H1 (cell line): Measurements from ENCODE around the gene TXNRD2. TPM values are rescaled to one million over a fixed set of nuclear protein-coding genes. Genes with fewer than 3 reads are reported as not detected.

Source experiments
- CTCF ChIA-PET: fragments of 300-600 bp; sonication (Branson Sonifier 250); formaldehyde crosslinking; loops from one replicate; lab custom pipeline; 2021; ENCODE audit not compliant: partially characterized antibody; lab: Charles Lee
- POLR2A ChIA-PET: fragments of 300-600 bp; sonication (Branson Sonifier 250); formaldehyde crosslinking; loops from one replicate; lab custom pipeline; 2021; ENCODE audit warnings: inconsistent platforms; ENCODE audit not compliant: partially characterized antibody; lab: Charles Lee
- DNase-seq, 2 experiments: peaks; one replicate each; pipeline versions ENCODE4 v3.0.0 to v3.0.0-alpha.2; 2010 to 2022; ENCODE audit warnings: low spot score in 2 of 2, low read depth in 1 of 2, mixed read lengths in 1 of 2
- FAIRE-seq: peaks from 2 replicates; lab custom pipeline; 2011; peaks lifted over from hg19 to GRCh38; lab: Jason Lieb, UNC
- H2AFZ ChIP-seq: 2 replicates; pipeline ENCODE4 v1.8.1; 2012; ENCODE audit warnings: low read length, inconsistent platforms
- H2AK5ac ChIP-seq: 2 replicates; pipeline ENCODE4 v1.6.1; 2013; ENCODE audit warnings: low read depth, low read length
- H2BK120ac ChIP-seq: replicated peaks from 2 replicates; pipeline ENCODE3; 2013; ENCODE audit warnings: low read depth, low read length, inconsistent platforms
- H2BK12ac ChIP-seq: 2 replicates; pipeline ENCODE4 v1.6.1; 2013; ENCODE audit warnings: low read depth, low read length
- H2BK15ac ChIP-seq: 2 replicates; pipeline ENCODE4 v1.6.1; 2013; ENCODE audit warnings: low read length
- H2BK20ac ChIP-seq: 2 replicates; pipeline ENCODE4 v1.6.1; 2013; ENCODE audit warnings: low read length
- H2BK5ac ChIP-seq: 2 replicates; pipeline ENCODE4 v1.6.1; 2013; ENCODE audit warnings: low read depth, low read length
- H3K14ac ChIP-seq: 2 replicates; pipeline ENCODE4 v1.6.1; 2013; ENCODE audit warnings: inconsistent platforms; ENCODE audit not compliant: insufficient read length
- H3K18ac ChIP-seq: 2 replicates; pipeline ENCODE4 v1.6.1; 2013; ENCODE audit warnings: low read length; ENCODE audit errors: extremely low read depth
- H3K23ac ChIP-seq: 2 replicates; pipeline ENCODE4 v1.6.1; 2013; ENCODE audit warnings: inconsistent platforms; ENCODE audit not compliant: insufficient read length
- H3K23me2 ChIP-seq: 2 replicates; pipeline ENCODE4 v1.6.1; 2013; ENCODE audit warnings: low read depth, low read length
- H3K27ac ChIP-seq: 2 replicates; pipeline ENCODE4 v1.6.1; 2011; ENCODE audit warnings: low read depth, low read length, inconsistent platforms
- H3K27me3 ChIP-seq, 4 experiments: replicated peaks in 1 of 4; 1 replicate in 1 of 4; 2 replicates in 3 of 4; pipeline versions ENCODE4 v1.6.1 to v1.8.1; 2011 to 2013; ENCODE audit warnings: low read length in 3 of 4, mild to moderate bottlenecking in 3 of 4, inconsistent platforms in 2 of 4, mixed read lengths in 2 of 4, moderate library complexity in 1 of 4; ENCODE audit not compliant: control insufficient read depth in 3 of 4, insufficient read depth in 3 of 4; ENCODE audit errors: extremely low read depth in 1 of 4
- H3K36me3 ChIP-seq, 4 experiments: 2 replicates each; pipeline versions ENCODE4 v1.6.1 to v1.8.1; 2011 to 2013; ENCODE audit warnings: mild to moderate bottlenecking in 4 of 4, low read length in 3 of 4, moderate library complexity in 2 of 4, control low read depth in 1 of 4, inconsistent platforms in 1 of 4; ENCODE audit not compliant: insufficient read depth in 4 of 4, control insufficient read depth in 2 of 4
- H3K4ac ChIP-seq: replicated peaks from 2 replicates; pipeline ENCODE3; 2013; ENCODE audit warnings: low read length, low read depth, mixed read lengths, inconsistent platforms; ENCODE audit not compliant: insufficient read length
- H3K4me1 ChIP-seq, 4 experiments: replicated peaks in 1 of 4; 1 replicate in 1 of 4; 2 replicates in 3 of 4; pipeline versions ENCODE4 v1.6.1 to v1.8.1; 2011 to 2013; ENCODE audit warnings: low read length in 3 of 4, inconsistent platforms in 2 of 4, mixed read lengths in 1 of 4; ENCODE audit not compliant: insufficient read depth in 4 of 4, control insufficient read depth in 3 of 4
- H3K4me2 ChIP-seq, 2 experiments: 2 replicates each; pipeline versions ENCODE4 v1.6.1 to v1.8.1; 2011 to 2013; ENCODE audit warnings: low read depth in 2 of 2, low read length in 2 of 2, control low read depth in 1 of 2, inconsistent platforms in 1 of 2, mild to moderate bottlenecking in 1 of 2; ENCODE audit not compliant: insufficient read depth in 1 of 2
- H3K4me3 ChIP-seq, 4 experiments: fragments of 200-600, 300-600 bp in 1 of 4; sonication (generic), shearing (Covaris generic), sonication (Bioruptor Twin) in 1 of 4; 2 replicates each; pipeline versions ENCODE4 v1.5.1 to v1.8.1; 2011 to 2016; ENCODE audit warnings: low read length in 4 of 4, low read depth in 3 of 4, control low read depth in 2 of 4, inconsistent platforms in 2 of 4, mild to moderate bottlenecking in 2 of 4, mixed read lengths in 1 of 4, moderate library complexity in 1 of 4; ENCODE audit not compliant: insufficient read depth in 2 of 4; ENCODE audit errors: extremely low read depth in 1 of 4
- H3K56ac ChIP-seq: replicated peaks from 2 replicates; pipeline ENCODE3; 2013; ENCODE audit warnings: low read depth, mild to moderate bottlenecking, mixed read lengths, low read length, inconsistent platforms; ENCODE audit not compliant: insufficient read length
- H3K79me1 ChIP-seq: 2 replicates; pipeline ENCODE4 v1.6.1; 2013; ENCODE audit warnings: low read depth, low read length, control low read depth
- H3K79me2 ChIP-seq, 2 experiments: 2 replicates each; pipeline versions ENCODE4 v1.6.1 to v1.8.1; 2012 to 2013; ENCODE audit warnings: low read length in 2 of 2, mild to moderate bottlenecking in 2 of 2, inconsistent platforms in 1 of 2; ENCODE audit not compliant: insufficient read depth in 2 of 2, control insufficient read depth in 1 of 2
- H3K9ac ChIP-seq, 4 experiments: replicated peaks in 1 of 4; 1 replicate in 1 of 4; 2 replicates in 3 of 4; pipeline versions ENCODE4 v1.6.1 to v1.8.1; 2011 to 2013; ENCODE audit warnings: low read depth in 3 of 4, low read length in 3 of 4, control low read depth in 2 of 4, mild to moderate bottlenecking in 2 of 4, moderate library complexity in 2 of 4, inconsistent platforms in 1 of 4; ENCODE audit errors: extremely low read depth in 1 of 4
- H3K9me3 ChIP-seq, 2 experiments: 2 replicates each; pipeline versions ENCODE4 v1.6.1 to v1.8.1; 2012 to 2013; ENCODE audit warnings: mild to moderate bottlenecking in 2 of 2, moderate library complexity in 2 of 2, control low read depth in 1 of 2, inconsistent platforms in 1 of 2, low read depth in 1 of 2, low read length in 1 of 2, mixed read lengths in 1 of 2; ENCODE audit not compliant: insufficient read depth in 2 of 2
- H4K20me1 ChIP-seq, 2 experiments: replicated peaks in 1 of 2; 2 replicates each; pipeline versions ENCODE3 to v1.8.1; 2011 to 2013; ENCODE audit warnings: inconsistent platforms in 2 of 2, low read length in 2 of 2, mild to moderate bottlenecking in 1 of 2; ENCODE audit not compliant: insufficient read depth in 2 of 2, control insufficient read depth in 1 of 2
- H4K5ac ChIP-seq: 2 replicates; pipeline ENCODE4 v1.6.1; 2013; ENCODE audit warnings: low read length, low read depth, mixed read lengths, inconsistent platforms; ENCODE audit not compliant: insufficient read length
- H4K8ac ChIP-seq: 2 replicates; pipeline ENCODE4 v1.8.0; 2013; ENCODE audit warnings: mild to moderate bottlenecking, moderate library complexity, low read length, inconsistent platforms; ENCODE audit not compliant: insufficient read depth; ENCODE audit errors: extremely low read depth
- H4K91ac ChIP-seq: replicated peaks from 2 replicates; pipeline ENCODE3; 2013; ENCODE audit warnings: low read length, mixed read lengths, inconsistent platforms; ENCODE audit not compliant: insufficient read length
- BACH1 ChIP-seq: IDR thresholded peaks from 2 replicates; pipeline ENCODE4 v1.6.1; 2012; ENCODE audit warnings: low read length, improper control_type of control experiment
- CEBPB ChIP-seq: IDR thresholded peaks from 2 replicates; pipeline ENCODE4 v1.6.1; 2012; ENCODE audit warnings: low read depth, low read length
- EP300 ChIP-seq, 2 experiments: IDR thresholded peaks; 1 replicate in 1 of 2; 2 replicates in 1 of 2; pipeline ENCODE4 v1.6.1; 2011 to 2012; ENCODE audit warnings: low read depth in 2 of 2, low read length in 2 of 2, mild to moderate bottlenecking in 2 of 2, borderline replicate concordance in 1 of 2, inconsistent platforms in 1 of 2, moderate library complexity in 1 of 2
- GTF2F1 ChIP-seq: IDR thresholded peaks from 2 replicates; pipeline ENCODE4 v1.6.1; 2012; ENCODE audit warnings: low read depth, low read length, improper control_type of control experiment, borderline replicate concordance
- KDM1A ChIP-seq: fragments of 200-600, 300-600 bp; sonication (generic); IDR thresholded peaks from 2 replicates; pipeline ENCODE4 v1.7.1; 2016; ENCODE audit warnings: mild to moderate bottlenecking, low read length, borderline replicate concordance
- NRF1 ChIP-seq: IDR thresholded peaks from 2 replicates; pipeline ENCODE4 v1.6.1; 2011; ENCODE audit warnings: mild to moderate bottlenecking, low read depth, low read length, improper control_type of control experiment
- WGBS, 2 experiments: shearing (Covaris generic) in 1 of 2; methylation state at CpG; one replicate each; pipeline versions ENCODE4 v1.1.6 to v1.1.7; 2013 to 2015; ENCODE audit warnings: low lambda C conversion rate in 2 of 2, mixed read lengths in 2 of 2, inconsistent platforms in 1 of 2, low coverage in 1 of 2, missing lambda C conversion rate in 1 of 2; ENCODE audit not compliant: insufficient replicate concordance in 2 of 2, insufficient coverage in 1 of 2, insufficient read length in 1 of 2; ENCODE audit errors: extremely low coverage in 1 of 2, missing lambda C conversion rate in 1 of 2; 5-methylcytosine and 5-hydroxymethylcytosine counted together
- polyA plus RNA-seq, 7 experiments: library from polyadenylated mRNA; depleted of rRNA in 3 of 7; stranded (reverse) in 5 of 7; unstranded in 2 of 7; fragments of >200 nt in 5 of 7; fragments of 200-250 nt in 2 of 7; gene quantifications; 1 replicate in 5 of 7; 2 replicates in 1 of 7; 4 replicates in 1 of 7; pipeline versions ENCODE4 v1.2.1 to v1.2.3, GENCODE V29; 2011 to 2013; ENCODE audit warnings: missing spikeins in 2 of 7, mixed read lengths in 2 of 7
- total RNA-seq: library from RNA; stranded (reverse); fragmentation: NEBNext Ultra II Directional; extraction: Animal tissue kit (Norgen Biotek cat#: 25700); gene quantifications from 2 replicates; pipeline ENCODE4 v1.2.1, GENCODE V29; 2021
- TF ChIP-seq, protein P1 (sequence below): IDR thresholded peaks from 2 replicates; pipeline ENCODE4 v1.6.1; 2012; ENCODE audit warnings: inconsistent platforms

Gene TXNRD2
- total and polyA plus RNA-seq, 2 of the 8 experiments (the other 6 are each of a cell fraction or from before 2014, with no cell fraction given), result 14.8 to 21.9 TPM

DNA sequence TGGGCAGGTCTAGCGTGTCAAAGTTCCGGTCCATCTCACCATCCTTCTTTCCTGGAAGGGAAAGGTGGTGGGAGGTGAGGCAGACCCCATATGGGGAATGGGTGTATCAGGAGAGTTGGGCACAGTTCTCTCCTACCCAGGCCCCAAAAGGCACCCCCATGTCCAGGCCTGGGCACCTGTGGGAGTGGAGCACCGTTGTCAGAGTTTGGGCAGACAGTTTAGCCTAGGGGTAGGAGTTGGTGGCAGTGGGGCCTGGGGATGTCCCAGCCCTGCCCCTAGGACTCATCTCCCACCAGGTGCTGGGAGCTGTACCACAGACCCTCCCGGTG is 34.1 kb upstream of the TXNRD2 start:
- no peak overlapping the region for H2BK20ac ChIP-seq
- no peaks in the 10 kb centered on the region for H3K79me1 ChIP-seq
- H3K56ac ChIP-seq, result no peak overlapping the region
- H3K27me3 ChIP-seq, result no peaks in the 10 kb centered on the region
- no peak overlapping the region for H3K14ac ChIP-seq
- no peak overlapping the region for H2BK120ac ChIP-seq
- H4K91ac ChIP-seq, result peak overlapping the region; percentile 18
- POLR2A ChIA-PET, result interaction anchor here (1.4 to 2.6 kb wide), 2 partner anchors 10 to 145 kb away, joined by 3 to 13 read pairs; no protein-coding TSS in a partner anchor
- peak overlapping the region in 2 of 4 experiments; percentile 21 to 51; a peak in 4 of 7 replicates for H3K9ac ChIP-seq
- H2AK5ac ChIP-seq, result peak overlapping the region; percentile 41; the same call in 1 of the 2 replicates
- H3K27ac ChIP-seq, result peak overlapping the region; percentile 81
- no peak overlapping the region for H3K23ac ChIP-seq
- peak overlapping the region in 1 of 2 experiments; percentile 55; a peak in 2 of 4 replicates for H3K4me2 ChIP-seq
- peaks cover 3 to 15% (median 13%) of the 10 kb centered on the region in 4 experiments; a peak in 6 of 7 replicates for H3K4me1 ChIP-seq
- FAIRE-seq (no peak), DNase-seq (no peak)
- WGBS, 2 experiments, result 94% methylated on average over 4 of the region's 4 CpGs; no CpG with 5 or more reads in 1 of the 2 experiments
- no peak overlapping the region for H2BK15ac ChIP-seq
- H2BK5ac ChIP-seq, result peak overlapping the region; percentile 86
- H4K8ac ChIP-seq, result peak overlapping the region; percentile 43
- no peak overlapping the region for H3K18ac ChIP-seq
- no peak overlapping the region for H4K5ac ChIP-seq
- H3K36me3 ChIP-seq, result peaks cover 8 to 46% (median 16%) of the 10 kb centered on the region in 4 experiments; a peak in 6 of 8 replicates
- no peaks in the 10 kb centered on the region for H3K79me2 ChIP-seq
- TF ChIP-seq CEBPB (no peak), BACH1 (no peak), EP300 (IDR thresholded peaks at IDR 0.05; ENCODE audit: borderline replicate concordance in 1 of 2, low read depth in 2 of 2, low read length in 2 of 2) (no peak), GTF2F1 (no peak), NRF1 (no peak), KDM1A (no peak)
- TF ChIP-seq, protein P1, sequence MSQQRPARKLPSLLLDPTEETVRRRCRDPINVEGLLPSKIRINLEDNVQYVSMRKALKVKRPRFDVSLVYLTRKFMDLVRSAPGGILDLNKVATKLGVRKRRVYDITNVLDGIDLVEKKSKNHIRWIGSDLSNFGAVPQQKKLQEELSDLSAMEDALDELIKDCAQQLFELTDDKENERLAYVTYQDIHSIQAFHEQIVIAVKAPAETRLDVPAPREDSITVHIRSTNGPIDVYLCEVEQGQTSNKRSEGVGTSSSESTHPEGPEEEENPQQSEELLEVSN, result no peak
- H3K9me3 ChIP-seq, result no peaks in the 10 kb centered on the region
- H4K20me1 ChIP-seq, result peaks cover 10 to 23% of the 10 kb centered on the region in 2 experiments
- no peak overlapping the region for H3K4me3 ChIP-seq
- H3K4ac ChIP-seq, result no peak overlapping the region
- CTCF ChIA-PET, result interaction anchor here (1.5 to 16.2 kb wide), 4 partner anchors 10 to 52 kb away, joined by 3 to 369 read pairs (median 34); no protein-coding TSS in a partner anchor
- H2BK12ac ChIP-seq, result 0 out of 2 replicates have a peak overlapping the region, but pooled peaks have one; percentile 50
- H3K23me2 ChIP-seq, result no peaks in the 10 kb centered on the region; the same call in 1 of the 2 replicates
- H2AFZ ChIP-seq, result no peak overlapping the region
